ENCODE data around the gene SAMD4A.

- TF ChIP-seq CTCF (IDR thresholded peaks at IDR 0.05) = no peak
- no peak for TF ChIP-seq POLR2AphosphoS5 (IDR thresholded peaks at IDR 0.05)
- no peak for TF ChIP-seq POLR2A (IDR thresholded peaks at IDR 0.05)
Measured at GRCh38 chr14:54650959-54651351, 84.0 kb downstream of the SAMD4A start.
